ENCODE measurements around the gene AMN.

- TF ChIP-seq POLR2A (IDR thresholded peaks at IDR 0.05), result no peak
- no peak for TF ChIP-seq CTCF (IDR thresholded peaks at IDR 0.05)
Observed at GRCh38 chr14:102973706-102974285, 51.3 kb downstream of the AMN start.
